Naive B cell (primary cell): ENCODE measurements around the gene RHOF. TPM values are rescaled to one million over a fixed set of nuclear protein-coding genes. Genes with fewer than 3 reads are reported as not detected.

Source experiments
- ATAC-seq, 2 donors: fragments of 150-1000 bp; cut with Tn5 transposase; 2 replicates each; pipeline ENCODE4 v1.10.0; 2021; ENCODE audit warnings: low read depth in 2 of 2, mild to moderate bottlenecking in 2 of 2, moderate library complexity in 2 of 2
- DNase-seq: peaks from one replicate; pipeline ENCODE4 v3.0.0; 2022
- H3K27ac Mint-ChIP-seq, 6 donors: one replicate each; pipeline ENCODE4 v1.8.0; 2020 to 2022; ENCODE audit warnings: mild to moderate bottlenecking in 6 of 6, mixed read lengths in 6 of 6, moderate library complexity in 5 of 6, inconsistent platforms in 2 of 6
- H3K27me3 Mint-ChIP-seq, 3 donors: one replicate each; pipeline ENCODE4 v1.8.0; 2021 to 2022; ENCODE audit warnings: mixed read lengths in 3 of 3, mild to moderate bottlenecking in 1 of 3
- H3K36me3 Mint-ChIP-seq, 2 donors: one replicate each; pipeline ENCODE4 v1.8.0; 2020 to 2022; ENCODE audit warnings: mixed read lengths in 2 of 2, inconsistent platforms in 1 of 2, mild to moderate bottlenecking in 1 of 2
- H3K4me1 Mint-ChIP-seq, 3 donors: one replicate each; pipeline ENCODE4 v1.8.0; 2020 to 2022; ENCODE audit warnings: mixed read lengths in 3 of 3, inconsistent platforms in 1 of 3, mild to moderate bottlenecking in 1 of 3, moderate library complexity in 1 of 3
- H3K4me3 Mint-ChIP-seq, 8 donors: one replicate each; pipeline ENCODE4 v1.8.0; 2020 to 2022; ENCODE audit warnings: mild to moderate bottlenecking in 8 of 8, mixed read lengths in 8 of 8, moderate library complexity in 8 of 8, inconsistent platforms in 2 of 8
- H3K9me3 Mint-ChIP-seq, 7 donors: one replicate each; pipeline ENCODE4 v1.8.0; 2020 to 2022; ENCODE audit warnings: mixed read lengths in 7 of 7, mild to moderate bottlenecking in 5 of 7, inconsistent platforms in 2 of 7, moderate library complexity in 1 of 7
- polyA plus RNA-seq, 6 donors: library from polyadenylated mRNA; unstranded; fragments of 300-500 nt; fragmentation: Illumina TruSeq; gene quantifications; one replicate each; pipeline ENCODE4 v1.2.3, GENCODE V29; 2021; ENCODE audit warnings: low read depth in 6 of 6

Gene RHOF
- polyA plus RNA-seq, 6 donors from 2014 or later, result 40.2 to 63.9 (median 50.2) TPM

DNA sequence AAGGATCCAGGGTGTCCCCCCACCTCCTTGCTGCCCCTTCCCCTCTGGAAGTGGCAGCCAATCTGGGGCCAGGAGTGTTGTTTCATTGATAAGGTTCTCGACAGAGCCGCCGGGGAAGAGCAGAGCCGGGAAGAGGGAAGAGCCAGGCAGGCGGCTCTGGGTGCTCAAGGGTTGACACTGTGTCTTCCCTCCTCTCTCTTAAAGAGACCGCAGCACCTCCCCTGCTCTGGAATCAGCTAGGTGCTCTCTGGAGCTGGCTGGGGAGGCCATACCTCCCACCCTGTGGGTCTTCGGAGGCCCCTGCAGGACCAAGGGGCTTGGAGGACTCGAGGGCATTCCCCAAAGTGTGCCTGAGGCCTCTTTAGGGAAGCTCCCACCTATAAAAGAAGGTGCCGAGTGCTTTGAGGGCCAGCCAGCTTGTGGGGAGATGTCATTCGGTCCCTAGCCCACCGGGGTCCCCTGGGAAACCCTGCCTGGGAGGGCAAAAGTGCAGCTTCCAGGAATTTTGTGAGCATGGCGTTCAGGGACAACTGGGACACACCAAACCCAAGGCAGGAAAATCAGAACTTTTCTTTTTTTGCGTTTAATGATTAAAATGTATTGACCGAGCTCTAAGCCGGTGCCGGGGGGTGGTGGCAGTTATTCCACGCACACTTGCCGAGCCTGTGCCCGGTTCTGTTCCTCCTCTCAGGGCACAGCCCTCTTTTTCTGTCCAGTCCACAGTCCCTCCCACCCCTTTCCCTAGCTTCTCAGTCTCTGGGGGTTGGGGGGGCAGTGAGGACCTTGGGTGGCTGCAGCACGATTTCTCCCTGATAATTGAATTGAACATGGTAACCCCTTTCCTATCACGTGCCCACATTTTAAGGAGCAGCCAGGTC, 13.3 kb upstream of the RHOF start:
- no peaks in the 10 kb centered on the region for H3K9me3 Mint-ChIP-seq
- H3K27me3 Mint-ChIP-seq, result no peaks in the 10 kb centered on the region
- peaks cover 4 to 13% of the 10 kb centered on the region in 2 donors for H3K36me3 Mint-ChIP-seq
- no peak for DNase-seq
- peak overlapping the region; percentile 93 to 99 (median 98) for H3K4me3 Mint-ChIP-seq
- peak overlapping the region; percentile 88 to 99 (median 98) for H3K27ac Mint-ChIP-seq
- no peak for ATAC-seq
- peaks cover 47 to 61% (median 56%) of the 10 kb centered on the region in 3 donors for H3K4me1 Mint-ChIP-seq

DNA sequence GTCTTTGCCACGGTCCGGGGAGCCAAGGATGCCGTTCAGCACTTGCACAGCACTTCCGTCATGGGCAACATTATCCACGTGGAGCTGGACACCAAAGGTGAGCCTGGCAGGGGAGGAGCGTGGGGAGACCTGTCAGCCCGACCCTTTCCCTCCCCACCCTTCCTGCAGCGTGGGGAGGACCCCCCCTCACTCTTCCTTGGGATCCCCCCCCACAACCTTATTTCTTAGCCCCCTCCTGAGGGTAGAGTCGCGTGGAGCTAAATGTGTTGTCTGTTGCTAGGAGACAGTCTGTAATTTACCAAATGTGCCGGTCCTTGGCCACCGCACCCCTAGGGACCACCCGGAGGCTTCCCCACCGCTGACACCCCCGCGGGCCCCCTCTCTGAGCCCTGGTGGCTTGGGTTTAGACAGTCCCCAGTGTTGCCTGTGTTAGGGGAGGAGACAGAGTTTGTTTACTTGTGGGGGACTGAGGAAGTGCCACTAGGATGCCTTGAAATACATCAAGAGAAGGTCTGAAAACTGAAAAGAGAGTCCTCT, 12.6 kb upstream of the RHOF start:
- ATAC-seq, result peak; percentile 38 to 48
- no peaks in the 10 kb centered on the region for H3K27me3 Mint-ChIP-seq
- H3K36me3 Mint-ChIP-seq, result peaks cover 4 to 13% of the 10 kb centered on the region in 2 donors
- DNase-seq, result peak; percentile 77
- peaks cover 46 to 56% (median 54%) of the 10 kb centered on the region in 3 donors for H3K4me1 Mint-ChIP-seq
- peak overlapping the region; percentile 93 to 99 (median 98) for H3K4me3 Mint-ChIP-seq
- peak overlapping the region; percentile 88 to 99 (median 98) for H3K27ac Mint-ChIP-seq
- no peaks in the 10 kb centered on the region for H3K9me3 Mint-ChIP-seq

GRCh38 chr12:121805171-121806008, 11.9 kb upstream of the RHOF start:
- peak overlapping the region; percentile 76 to 99 (median 98) for H3K27ac Mint-ChIP-seq
- no peaks in the 10 kb centered on the region for H3K27me3 Mint-ChIP-seq
- peaks cover 42 to 52% (median 48%) of the 10 kb centered on the region in 3 donors for H3K4me1 Mint-ChIP-seq
- ATAC-seq (no peak), DNase-seq (no peak)
- H3K9me3 Mint-ChIP-seq, result no peaks in the 10 kb centered on the region
- peaks cover 4 to 13% of the 10 kb centered on the region in 2 donors for H3K36me3 Mint-ChIP-seq
- H3K4me3 Mint-ChIP-seq, result peak overlapping the region; percentile 93 to 99 (median 98)

GRCh38 chr12:121804417-121805111, 11.1 kb upstream of the RHOF start:
- DNase-seq, result peak; percentile 74
- peak overlapping the region; percentile 93 to 99 (median 98) for H3K4me3 Mint-ChIP-seq
- H3K36me3 Mint-ChIP-seq, result peaks cover 4 to 10% of the 10 kb centered on the region in 2 donors
- ATAC-seq, result peak; percentile 11 to 16
- no peaks in the 10 kb centered on the region for H3K27me3 Mint-ChIP-seq
- H3K27ac Mint-ChIP-seq, result peak overlapping the region; percentile 96 to 99 (median 98)
- H3K9me3 Mint-ChIP-seq, result no peaks in the 10 kb centered on the region
- H3K4me1 Mint-ChIP-seq, result peaks cover 42 to 52% (median 44%) of the 10 kb centered on the region in 3 donors

DNA sequence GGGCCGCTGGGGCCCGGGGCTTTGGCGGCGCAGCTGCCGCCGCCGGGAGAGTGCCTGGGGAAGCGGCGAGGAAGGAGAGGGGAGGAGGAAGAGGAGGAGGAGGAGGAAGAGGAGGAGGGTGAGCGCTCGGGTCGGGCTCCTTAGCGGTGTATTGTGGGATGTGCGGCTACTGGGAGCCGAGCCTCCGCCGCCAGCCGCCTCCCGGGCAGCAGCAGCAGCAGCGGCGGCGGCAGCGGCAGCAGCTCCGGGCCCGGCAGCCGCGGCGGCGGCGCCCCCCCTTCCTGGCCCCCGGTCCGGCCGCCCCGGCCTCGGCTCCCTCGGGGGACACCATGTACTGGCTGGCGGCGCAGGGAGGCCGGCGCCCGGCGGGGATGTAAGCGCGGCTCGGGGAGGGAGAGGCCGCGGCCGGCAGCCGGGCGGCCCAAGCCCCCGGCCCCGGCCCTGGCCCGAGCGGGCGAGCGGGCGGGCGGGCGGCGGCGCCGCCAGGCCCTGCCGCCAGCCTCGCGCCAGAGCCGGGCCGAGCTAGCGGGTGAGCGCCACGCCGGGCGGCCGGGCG, 10.5 kb upstream of the RHOF start, which contains the start of gene SETD1B:
Gene SETD1B (plus strand): TSS at position 149 of the 556 bp plus-strand sequence. CDS start 729 bp downstream, outside the sequence.
- peak within 1 kb of the TSS; percentile 93 to 99 (median 98) for H3K4me3 Mint-ChIP-seq
- peaks cover 42 to 57% (median 43%) of the 10 kb centered on the region in 3 donors for H3K4me1 Mint-ChIP-seq
- no peaks in the 10 kb centered on the region for H3K27me3 Mint-ChIP-seq
- ATAC-seq (peak; percentile 2), DNase-seq (peak; percentile 54)
- H3K36me3 Mint-ChIP-seq, result peaks cover 4 to 7% of the 10 kb centered on the region in 2 donors
- peak within 1 kb of the TSS; percentile 96 to 99 (median 98) for H3K27ac Mint-ChIP-seq
- no peaks in the 10 kb centered on the region for H3K9me3 Mint-ChIP-seq

DNA sequence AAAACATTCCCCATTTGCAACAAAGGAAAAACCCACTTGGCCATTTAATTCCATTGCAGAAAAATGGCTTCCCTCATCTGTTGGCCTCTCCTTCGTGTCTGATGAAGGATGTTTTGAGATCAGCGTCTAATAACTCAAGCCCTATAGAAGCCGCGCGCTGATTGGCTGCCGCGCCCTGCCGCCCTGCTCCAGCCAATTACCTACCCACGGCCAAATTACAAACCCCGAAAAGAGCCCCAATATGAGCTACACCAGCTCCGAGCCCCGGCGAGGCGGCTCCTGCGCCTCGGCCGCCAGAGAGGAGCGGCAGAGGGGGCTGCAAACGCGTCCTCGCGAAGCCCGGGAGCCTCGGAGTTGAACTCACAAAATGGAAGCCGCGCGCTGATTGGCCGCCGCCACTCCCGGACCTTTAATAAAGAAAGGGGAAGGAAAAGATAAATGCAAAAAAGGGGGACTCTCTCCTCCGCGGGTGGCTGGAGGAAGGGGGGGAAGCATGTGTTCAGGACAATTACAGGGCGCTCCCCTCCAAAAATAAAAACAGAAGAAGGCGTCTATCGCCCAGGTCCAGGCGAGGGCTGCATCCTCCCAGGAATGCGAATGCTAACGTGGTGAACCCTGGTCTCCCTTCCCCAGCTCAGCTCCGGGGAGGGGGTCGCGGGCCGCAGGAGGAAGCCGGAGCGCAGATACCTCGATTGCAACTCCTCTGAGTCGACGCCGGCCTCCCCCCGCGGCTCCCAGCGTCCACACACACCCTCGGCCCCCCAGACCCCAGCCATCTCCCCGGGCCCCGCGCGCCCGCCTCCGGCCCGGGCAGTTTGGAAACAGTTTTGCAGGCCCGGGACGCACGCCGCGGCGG, 9.6 kb upstream of the RHOF start:
- H3K27ac Mint-ChIP-seq, result peak overlapping the region; percentile 94 to 99 (median 98)
- no peaks in the 10 kb centered on the region for H3K27me3 Mint-ChIP-seq
- peak; percentile 46 to 56 for ATAC-seq
- H3K9me3 Mint-ChIP-seq, result no peaks in the 10 kb centered on the region
- peaks cover 43 to 58% (median 45%) of the 10 kb centered on the region in 3 donors for H3K4me1 Mint-ChIP-seq
- peaks cover 4 to 7% of the 10 kb centered on the region in 2 donors for H3K36me3 Mint-ChIP-seq
- peak; percentile 97 for DNase-seq
- H3K4me3 Mint-ChIP-seq, result peak overlapping the region; percentile 90 to 99 (median 96)

- no peaks in the 10 kb centered on the region for H3K9me3 Mint-ChIP-seq
- H3K27ac Mint-ChIP-seq, result peak overlapping the region; percentile 94 to 99 (median 98)
- no peak for ATAC-seq
- peak overlapping the region; percentile 90 to 99 (median 96) for H3K4me3 Mint-ChIP-seq
- no peak for DNase-seq
- H3K27me3 Mint-ChIP-seq, result no peaks in the 10 kb centered on the region
- peaks cover 4 to 7% of the 10 kb centered on the region in 2 donors for H3K36me3 Mint-ChIP-seq
- H3K4me1 Mint-ChIP-seq, result peaks cover 43 to 58% (median 44%) of the 10 kb centered on the region in 3 donors
These were observed 9.0 kb upstream of the RHOF start for GRCh38 chr12:121802485-121802842.

GRCh38 chr12:121801595-121802484, 8.4 kb upstream of the RHOF start:
- peaks cover 39 to 57% (median 43%) of the 10 kb centered on the region in 3 donors for H3K4me1 Mint-ChIP-seq
- ATAC-seq, result no peak
- peak; percentile 54 for DNase-seq
- H3K9me3 Mint-ChIP-seq, result no peaks in the 10 kb centered on the region
- peaks cover 4 to 7% of the 10 kb centered on the region in 2 donors for H3K36me3 Mint-ChIP-seq
- peak overlapping the region; percentile 90 to 99 (median 96) for H3K4me3 Mint-ChIP-seq
- H3K27me3 Mint-ChIP-seq, result no peaks in the 10 kb centered on the region
- peak overlapping the region; percentile 94 to 99 (median 98) for H3K27ac Mint-ChIP-seq

DNA sequence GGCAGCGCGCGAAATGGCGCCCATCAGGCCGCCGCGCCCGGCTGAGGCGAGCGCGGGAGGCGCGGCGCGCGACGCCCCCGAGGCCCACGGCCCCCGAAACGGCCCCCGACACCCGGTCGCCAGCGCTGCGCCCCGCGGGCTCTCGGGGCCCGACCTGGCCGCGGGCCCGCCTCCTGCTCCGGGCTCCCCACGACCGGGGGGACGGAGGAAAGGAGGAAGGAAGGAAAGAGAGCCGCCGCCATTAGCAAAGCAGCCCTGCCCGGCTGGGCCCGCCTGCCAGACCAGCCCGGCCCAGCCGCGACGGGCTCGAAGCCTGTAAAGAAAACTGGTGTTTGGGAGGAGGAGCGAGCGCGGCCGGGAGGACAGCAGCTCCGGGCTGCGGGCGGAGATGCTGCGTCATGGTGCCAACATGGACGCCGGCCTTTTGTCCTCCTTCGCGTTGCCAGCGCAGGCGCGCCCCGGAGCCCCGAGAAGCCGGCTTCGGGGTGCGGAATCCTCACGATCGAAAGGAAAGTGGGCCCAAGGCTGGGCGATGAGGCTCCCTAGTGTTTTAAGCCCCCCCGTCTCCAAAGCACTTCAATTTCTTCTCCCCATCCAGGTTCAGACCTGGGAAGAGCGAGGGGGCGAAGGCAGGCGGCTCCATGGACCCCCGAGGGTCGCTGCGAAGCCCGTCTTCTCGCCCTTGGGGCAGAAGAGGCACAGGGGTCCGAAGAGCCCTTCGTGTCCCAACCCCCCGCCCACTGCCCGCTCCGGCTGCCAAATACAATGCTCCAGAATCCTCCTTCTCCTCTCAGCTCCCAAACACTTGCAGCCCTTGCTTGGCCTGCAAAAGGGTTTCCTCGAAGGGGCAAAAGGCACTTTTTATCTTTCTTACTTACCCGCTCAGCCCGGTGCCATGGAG, 7.5 kb upstream of the RHOF start:
- Mint-ChIP-seq H3K4me1 (peaks cover 31 to 48% (median 36%) of the 10 kb centered on the region in 3 donors), H3K4me3 (peak overlapping the region; percentile 90 to 99 (median 96)), H3K36me3 (no peaks in the 10 kb centered on the region), H3K9me3 (no peaks in the 10 kb centered on the region), H3K27ac (peak overlapping the region; percentile 94 to 99 (median 98)), H3K27me3 (no peaks in the 10 kb centered on the region)
- ATAC-seq, result peak; percentile 2 to 4
- DNase-seq, result peak; percentile 61
